Loucy (cell line): ENCODE results near the gene PI4KA.

Experiments
- CTCF ChIP-seq: fragments of 200-600 bp; sonication (generic); conservative IDR thresholded peaks from 2 replicates; pipeline ENCODE4 v1.5.1; 2014; ENCODE audit warnings: mild to moderate bottlenecking, antibody characterized with exemption, low read length
- EZH2phosphoT487 ChIP-seq: fragments of 200-600 bp; IDR thresholded peaks from 2 replicates; pipeline ENCODE4 v1.6.1; 2018; ENCODE audit warnings: antibody characterized with exemption, mild to moderate bottlenecking, moderate library complexity, borderline replicate concordance

- TF ChIP-seq CTCF = no peak
- TF ChIP-seq EZH2phosphoT487 = no peak
These were observed 72.6 kb downstream of the PI4KA start for GRCh38 chr22:20786048-20786447.
